Measurements from ENCODE around the gene TMEM109.

Gene TMEM109

GRCh38 chr11:60972182-60973030, 58.4 kb downstream of the TMEM109 start:
- DNase-seq, result no peak
